Amniotic stem cell (primary cell): ENCODE data around the gene SLITRK5.

ENCODE experiments used
- DNase-seq: peaks from one replicate; lab custom pipeline; 2025; lab: John Stamatoyannopoulos, UW

Gene SLITRK5

GRCh38 chr13:87671031-87671752, at the start of gene SLITRK5:
SLITRK5 (plus strand) TSS chr13:87671371; CDS start chr13:87675389, 4,018 bp downstream.
- DNase-seq: no peak

GRCh38 chr13:87622971-87623370, 48.2 kb upstream of the SLITRK5 start:
- DNase-seq: no peak

- DNase-seq: no peak
Measured at GRCh38 chr13:87656306-87656705, 14.9 kb upstream of the SLITRK5 start.

- no peak for DNase-seq
Measured at GRCh38 chr13:87661471-87661870, 9.7 kb upstream of the SLITRK5 start.

DNA sequence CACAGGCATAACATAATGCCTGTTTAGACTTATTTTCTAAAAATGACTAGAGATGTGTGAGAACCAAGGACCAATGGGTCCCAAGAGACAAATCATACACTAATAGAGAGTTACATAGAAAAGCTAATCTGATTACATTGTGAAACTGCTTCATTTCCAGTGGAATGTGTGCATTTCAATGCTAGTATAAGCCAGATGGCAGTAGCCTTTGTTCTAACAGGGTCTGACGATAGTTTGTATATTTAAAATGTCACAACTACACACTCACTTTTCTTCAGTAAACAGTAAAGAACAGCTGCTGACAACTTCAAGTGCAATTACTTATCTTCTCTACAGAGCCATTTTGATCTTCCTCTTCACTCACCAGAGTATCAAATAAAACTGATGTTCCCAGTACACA, 4.3 kb upstream of the SLITRK5 start:
- DNase-seq: no peak

DNA sequence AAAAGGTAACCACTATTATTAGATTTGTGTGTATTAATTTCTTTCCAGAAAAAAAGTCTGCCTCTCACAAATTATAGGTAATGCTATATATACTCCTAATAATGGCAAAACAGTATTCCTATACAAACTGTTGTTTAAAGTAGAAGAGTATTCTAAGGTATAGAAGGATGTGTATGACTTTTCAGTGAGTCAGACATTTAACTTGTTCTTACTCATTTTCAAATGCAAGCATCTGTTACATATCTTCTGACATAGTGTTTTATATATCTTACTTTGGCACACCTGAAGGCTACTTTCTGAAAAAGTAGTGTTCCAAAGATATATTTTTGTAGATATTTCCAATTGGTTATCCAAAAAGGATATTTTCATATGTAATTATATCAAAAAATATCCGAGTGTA, 3.5 kb upstream of the SLITRK5 start:
- DNase-seq: no peak

DNA sequence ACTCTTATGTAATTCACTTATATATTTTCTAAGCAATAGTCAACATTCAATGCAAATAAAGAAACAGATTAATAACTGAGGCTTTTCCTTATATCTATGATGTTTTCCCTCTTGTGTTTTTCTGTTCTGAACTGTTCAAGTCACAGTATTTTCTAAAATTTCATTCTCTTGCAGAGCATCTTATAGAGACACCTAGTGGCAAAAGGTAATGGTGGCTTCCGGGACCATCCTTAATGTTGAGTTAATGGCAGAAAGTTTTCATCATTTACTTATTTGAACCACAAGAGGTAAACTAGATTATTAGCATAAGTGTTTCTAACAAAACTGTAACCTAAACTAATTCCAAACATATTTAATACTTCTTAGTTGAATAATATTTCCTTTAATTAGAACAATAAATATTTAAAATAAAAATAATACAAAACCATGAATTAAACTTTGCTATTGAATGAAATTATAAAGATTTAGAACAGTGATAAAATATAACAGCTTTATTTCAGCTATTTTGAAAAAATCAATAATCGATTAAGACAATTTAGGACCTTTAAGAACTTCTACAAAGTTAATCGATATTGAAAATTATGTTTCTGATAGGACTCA, 1.7 kb upstream of the SLITRK5 start:
- DNase-seq: no peak

DNA sequence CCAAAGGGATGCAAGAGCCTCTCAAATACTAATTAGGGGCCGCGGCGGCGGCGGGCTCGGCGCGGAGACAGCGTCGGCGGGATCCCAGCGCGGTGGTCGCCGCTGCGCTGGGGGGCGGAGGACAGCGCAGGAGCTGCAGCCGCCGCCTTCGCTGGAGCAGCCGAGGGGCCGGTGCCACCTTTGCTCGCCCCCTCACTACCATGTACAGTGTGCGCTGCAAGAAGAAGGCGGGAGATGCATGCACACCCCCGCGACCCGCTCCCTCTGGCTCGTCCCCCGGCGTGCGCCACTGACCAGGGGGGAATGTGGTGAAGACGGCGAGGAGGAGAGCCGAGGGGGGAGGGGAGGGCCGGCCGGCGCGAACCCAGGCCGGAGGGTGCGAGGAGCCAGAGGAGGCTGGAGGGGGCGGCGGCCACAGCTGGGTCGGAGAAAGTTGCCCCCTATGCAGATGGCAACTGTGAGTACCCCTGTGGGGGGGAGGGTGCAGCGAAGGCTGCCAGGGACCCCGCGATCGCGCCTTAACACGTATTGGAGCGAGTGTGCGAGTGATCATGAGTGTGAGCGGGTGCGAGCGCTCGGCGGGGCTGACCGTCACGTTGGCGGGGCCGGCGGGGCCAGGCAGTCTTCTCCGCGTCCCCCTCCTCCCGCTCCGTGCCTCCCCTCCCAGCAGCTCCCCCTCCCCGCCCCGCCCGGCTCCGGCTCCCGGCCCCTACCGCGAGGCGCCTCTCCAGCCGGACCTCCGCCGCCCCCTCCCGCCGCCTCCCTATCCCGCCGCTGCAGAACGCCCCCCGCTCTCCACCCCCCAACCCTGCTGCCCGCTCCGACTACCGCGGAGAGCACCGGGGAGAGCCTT, 808 bp downstream of the SLITRK5 start:
- no peak for DNase-seq

DNA sequence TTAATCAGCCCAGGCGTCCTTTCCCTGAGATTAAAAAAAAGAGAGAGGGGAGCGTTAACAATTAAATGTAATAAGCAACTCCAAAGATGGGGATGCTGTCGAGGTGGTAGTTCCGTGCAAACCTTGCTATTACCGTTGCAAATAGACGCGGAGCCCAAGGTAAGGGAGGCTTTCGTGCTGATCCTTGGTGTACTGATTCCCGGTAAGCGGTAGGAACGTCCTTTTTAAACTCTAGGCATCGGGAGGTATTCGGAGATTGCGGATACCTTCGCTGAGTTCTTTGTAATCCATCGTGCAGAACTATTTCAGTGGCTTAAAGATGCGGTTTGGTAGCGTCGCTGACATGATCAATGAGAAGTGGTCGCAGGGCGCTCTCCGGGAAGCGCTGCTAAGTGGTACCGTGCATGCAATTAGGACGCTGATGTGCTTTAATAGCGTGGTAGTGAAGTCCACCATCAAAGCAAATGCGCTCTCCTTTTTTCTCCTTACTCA, 3.1 kb downstream of the SLITRK5 start:
- no peak for DNase-seq

- DNase-seq: no peak
Measured at GRCh38 chr13:87675851-87676250, 4.7 kb downstream of the SLITRK5 start.

DNA sequence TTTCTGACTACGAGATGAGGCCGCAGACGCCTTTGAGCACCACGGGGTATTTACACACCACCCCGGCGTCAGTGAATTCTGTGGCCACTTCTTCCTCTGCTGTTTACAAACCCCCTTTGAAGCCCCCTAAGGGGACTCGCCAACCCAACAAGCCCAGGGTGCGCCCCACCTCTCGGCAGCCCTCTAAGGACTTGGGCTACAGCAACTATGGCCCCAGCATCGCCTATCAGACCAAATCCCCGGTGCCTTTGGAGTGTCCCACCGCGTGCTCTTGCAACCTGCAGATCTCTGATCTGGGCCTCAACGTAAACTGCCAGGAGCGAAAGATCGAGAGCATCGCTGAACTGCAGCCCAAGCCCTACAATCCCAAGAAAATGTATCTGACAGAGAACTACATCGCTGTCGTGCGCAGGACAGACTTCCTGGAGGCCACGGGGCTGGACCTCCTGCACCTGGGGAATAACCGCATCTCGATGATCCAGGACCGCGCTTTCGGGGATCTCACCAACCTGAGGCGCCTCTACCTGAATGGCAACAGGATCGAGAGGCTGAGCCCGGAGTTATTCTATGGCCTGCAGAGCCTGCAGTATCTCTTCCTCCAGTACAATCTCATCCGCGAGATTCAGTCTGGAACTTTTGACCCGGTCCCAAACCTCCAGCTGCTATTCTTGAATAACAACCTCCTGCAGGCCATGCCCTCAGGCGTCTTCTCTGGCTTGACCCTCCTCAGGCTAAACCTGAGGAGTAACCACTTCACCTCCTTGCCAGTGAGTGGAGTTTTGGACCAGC, 5.3 kb downstream of the SLITRK5 start:
- no peak for DNase-seq

GRCh38 chr13:87677043-87677495, 5.9 kb downstream of the SLITRK5 start:
- no peak for DNase-seq

DNA sequence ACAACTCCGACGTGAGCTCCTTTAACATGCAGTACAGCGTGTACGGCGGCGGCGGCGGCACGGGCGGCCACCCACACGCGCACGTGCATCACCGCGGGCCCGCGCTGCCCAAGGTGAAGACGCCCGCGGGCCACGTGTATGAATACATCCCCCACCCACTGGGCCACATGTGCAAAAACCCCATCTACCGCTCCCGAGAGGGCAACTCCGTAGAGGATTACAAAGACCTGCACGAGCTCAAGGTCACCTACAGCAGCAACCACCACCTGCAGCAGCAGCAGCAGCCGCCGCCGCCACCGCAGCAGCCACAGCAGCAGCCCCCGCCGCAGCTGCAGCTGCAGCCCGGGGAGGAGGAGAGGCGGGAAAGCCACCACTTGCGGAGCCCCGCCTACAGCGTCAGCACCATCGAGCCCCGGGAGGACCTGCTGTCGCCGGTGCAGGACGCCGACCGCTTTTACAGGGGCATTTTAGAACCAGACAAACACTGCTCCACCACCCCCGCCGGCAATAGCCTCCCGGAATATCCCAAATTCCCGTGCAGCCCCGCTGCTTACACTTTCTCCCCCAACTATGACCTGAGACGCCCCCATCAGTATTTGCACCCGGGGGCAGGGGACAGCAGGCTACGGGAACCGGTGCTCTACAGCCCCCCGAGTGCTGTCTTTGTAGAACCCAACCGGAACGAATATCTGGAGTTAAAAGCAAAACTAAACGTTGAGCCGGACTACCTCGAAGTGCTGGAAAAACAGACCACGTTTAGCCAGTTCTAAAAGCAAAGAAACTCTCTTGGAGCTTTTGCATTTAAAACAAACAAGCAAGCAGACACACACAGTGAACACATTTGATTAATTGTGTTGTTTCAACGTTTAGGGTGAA, 6.6 kb downstream of the SLITRK5 start:
- no peak for DNase-seq

DNA sequence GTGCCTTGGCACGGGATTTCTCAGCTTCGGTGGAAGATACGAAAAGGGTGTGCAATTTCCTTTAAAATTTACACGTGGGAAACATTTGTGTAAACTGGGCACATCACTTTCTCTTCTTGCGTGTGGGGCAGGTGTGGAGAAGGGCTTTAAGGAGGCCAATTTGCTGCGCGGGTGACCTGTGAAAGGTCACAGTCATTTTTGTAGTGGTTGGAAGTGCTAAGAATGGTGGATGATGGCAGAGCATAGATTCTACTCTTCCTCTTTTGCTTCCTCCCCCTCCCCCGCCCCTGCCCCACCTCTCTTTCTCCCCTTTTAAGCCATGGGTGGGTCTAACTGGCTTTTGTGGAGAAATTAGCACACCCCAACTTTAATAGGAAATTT, 7.2 kb downstream of the SLITRK5 start:
- DNase-seq: no peak

GRCh38 chr13:87680298-87680697, 9.1 kb downstream of the SLITRK5 start:
- DNase-seq: no peak

DNA sequence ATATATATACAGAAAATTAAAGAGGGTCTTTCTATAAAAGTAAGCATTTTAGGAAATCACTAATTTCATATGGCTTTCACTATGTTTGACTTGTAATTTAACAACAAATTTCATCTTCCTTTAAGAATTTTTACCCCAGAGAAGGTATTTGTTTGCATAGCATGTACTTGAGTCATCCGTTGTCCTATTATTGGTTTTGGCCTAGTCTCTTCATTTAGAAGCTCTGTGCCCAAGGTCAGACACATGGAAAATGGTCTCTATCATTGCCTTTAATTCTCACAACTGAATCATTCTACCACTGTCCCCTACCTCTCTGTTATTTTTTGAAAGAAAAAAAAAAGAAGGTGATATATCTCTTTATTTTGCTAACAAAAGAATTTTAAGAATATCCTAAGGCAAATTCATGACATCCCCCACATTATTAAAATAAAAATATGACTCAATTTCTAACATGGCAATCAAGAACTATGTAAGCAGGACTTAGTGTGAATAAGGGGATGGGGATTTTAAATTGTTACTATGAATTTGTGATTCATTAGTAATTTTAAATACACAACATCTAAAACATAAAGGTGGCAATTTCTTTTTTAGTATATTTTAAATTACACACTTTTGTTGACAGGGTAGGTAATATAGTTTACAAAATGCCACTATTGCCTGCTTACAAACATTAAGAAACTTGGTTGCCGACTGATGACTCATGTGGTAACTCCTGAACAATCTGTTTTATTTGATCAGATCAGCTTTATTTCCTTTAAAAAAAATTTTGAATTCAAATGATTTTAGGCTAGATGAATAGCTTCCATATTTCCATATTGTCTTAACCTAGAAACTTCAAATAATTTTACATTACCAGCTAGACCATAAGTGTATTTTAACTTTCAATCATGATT, 13.9 kb downstream of the SLITRK5 start:
- no peak for DNase-seq

DNA sequence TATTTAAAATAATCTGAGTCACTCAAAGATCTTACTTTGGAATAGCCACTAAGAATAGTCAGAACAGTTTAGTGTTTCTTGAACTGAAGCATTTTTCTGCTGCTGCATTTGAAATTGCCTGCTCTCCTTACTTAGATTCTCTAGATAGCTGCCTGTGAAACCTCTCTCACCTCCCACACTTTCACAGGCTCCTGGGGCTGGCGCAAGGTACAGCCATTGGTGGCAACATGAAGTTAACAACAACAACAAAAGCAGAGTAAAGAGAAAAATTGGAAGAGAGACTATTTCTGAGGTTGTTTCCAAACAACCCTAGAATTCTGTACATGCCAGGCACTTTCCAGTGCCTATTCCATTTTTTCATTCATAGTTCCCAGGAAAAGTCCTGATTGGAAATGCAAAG, 25.3 kb downstream of the SLITRK5 start:
- no peak for DNase-seq

GRCh38 chr13:87698268-87698667, 27.1 kb downstream of the SLITRK5 start:
- no peak for DNase-seq

DNA sequence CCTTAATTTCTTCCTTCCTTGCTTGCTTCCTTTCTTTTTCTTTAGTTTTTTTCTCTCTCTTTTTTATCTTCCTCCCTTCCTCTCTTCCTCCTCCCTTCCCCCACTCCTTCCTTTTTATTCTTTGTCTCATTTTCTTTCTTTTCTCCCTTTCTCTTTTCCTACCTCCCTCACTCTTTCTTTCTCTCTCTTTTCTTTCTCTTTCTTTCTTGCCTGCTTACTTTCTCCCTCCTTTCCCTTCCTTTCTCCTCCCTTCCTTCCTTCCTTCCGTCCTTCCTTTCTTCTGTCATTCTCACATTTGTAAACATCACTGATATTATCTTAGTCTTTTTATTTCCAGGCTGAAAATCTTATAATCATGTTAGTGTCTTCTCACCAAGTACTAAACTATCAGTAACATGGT, 38.8 kb downstream of the SLITRK5 start:
- DNase-seq: no peak

- DNase-seq: no peak
Measured at GRCh38 chr13:87712012-87712411, 40.8 kb downstream of the SLITRK5 start.
